DOHH2 (cell line): ENCODE results near the gene TOB2.

Experiments
- H3F3A ChIP-seq: fragments of 200-600 bp; sonication (generic), shearing (Covaris generic); 2 replicates; pipeline ENCODE4 v1.6.0; 2016; ENCODE audit warnings: antibody characterized with exemption, mild to moderate bottlenecking; ENCODE audit not compliant: control insufficient read depth, insufficient read depth
- H3K27ac ChIP-seq: fragments of 200-600 bp; sonication (generic); 2 replicates; pipeline ENCODE4 v1.5.1; 2014; ENCODE audit warnings: low read depth, mild to moderate bottlenecking, low read length, moderate library complexity
- H3K27me3 ChIP-seq: fragments of 200-600 bp; sonication (generic); 2 replicates; pipeline ENCODE4 v1.6.1; 2014; ENCODE audit warnings: mild to moderate bottlenecking, low read length, mixed read lengths; ENCODE audit not compliant: control insufficient read depth
- H3K36me3 ChIP-seq: fragments of 200-600 bp; sonication (generic); 2 replicates; pipeline ENCODE4 v1.6.1; 2014; ENCODE audit warnings: mild to moderate bottlenecking, low read length, moderate library complexity, mixed read lengths; ENCODE audit not compliant: control insufficient read depth
- H3K4me1 ChIP-seq: fragments of 200-600 bp; sonication (generic); 2 replicates; pipeline ENCODE4 v1.6.1; 2014; ENCODE audit warnings: mild to moderate bottlenecking, low read length, mixed read lengths; ENCODE audit not compliant: control insufficient read depth
- H3K4me2 ChIP-seq: fragments of 200-600 bp; sonication (generic); 2 replicates; pipeline ENCODE4 v1.6.0; 2014; ENCODE audit warnings: mild to moderate bottlenecking, low read length, moderate library complexity
- H3K4me3 ChIP-seq: fragments of 200-600 bp; sonication (generic); 2 replicates; pipeline ENCODE4 v1.5.1; 2014; ENCODE audit warnings: mild to moderate bottlenecking, low read length, mixed read lengths
- H3K79me2 ChIP-seq: fragments of 200-600 bp; sonication (generic); 2 replicates; pipeline ENCODE4 v1.6.1; 2014; ENCODE audit warnings: mild to moderate bottlenecking, low read length, mixed read lengths; ENCODE audit not compliant: control insufficient read depth
- H3K9me2 ChIP-seq: fragments of 200-600 bp; sonication (generic); replicated peaks from 2 replicates; pipeline ENCODE4 v1.6.1; 2014; ENCODE audit warnings: mild to moderate bottlenecking, low read length, mixed read lengths; ENCODE audit not compliant: control insufficient read depth
- H3K9me3 ChIP-seq: fragments of 200-600 bp; sonication (generic); 2 replicates; pipeline ENCODE4 v1.6.1; 2014; ENCODE audit warnings: antibody characterized with exemption, low read length, mixed read lengths; ENCODE audit not compliant: control insufficient read depth, insufficient read depth
- H4K20me1 ChIP-seq: fragments of 200-600 bp; sonication (generic); 2 replicates; pipeline ENCODE4 v1.6.0; 2014; ENCODE audit warnings: low read depth, mild to moderate bottlenecking, antibody characterized with exemption, low read length, moderate library complexity; ENCODE audit not compliant: control insufficient read depth, insufficient read depth
- EZH2phosphoT487 ChIP-seq: fragments of 200-600 bp; sonication (generic); IDR thresholded peaks from 2 replicates; pipeline ENCODE4 v1.6.1; 2017; ENCODE audit warnings: borderline replicate concordance, mild to moderate bottlenecking, antibody characterized with exemption, low read length, moderate library complexity, mixed read lengths
- TF ChIP-seq, protein P1 (sequence below): fragments of 200-600 bp; sonication (generic); IDR thresholded peaks from one replicate; pipeline ENCODE4 v1.5.1; 2014; ENCODE audit warnings: antibody characterized with exemption, mild to moderate bottlenecking, low read depth, low read length; ENCODE audit not compliant: poor library complexity, severe bottlenecking

Gene TOB2

DNA sequence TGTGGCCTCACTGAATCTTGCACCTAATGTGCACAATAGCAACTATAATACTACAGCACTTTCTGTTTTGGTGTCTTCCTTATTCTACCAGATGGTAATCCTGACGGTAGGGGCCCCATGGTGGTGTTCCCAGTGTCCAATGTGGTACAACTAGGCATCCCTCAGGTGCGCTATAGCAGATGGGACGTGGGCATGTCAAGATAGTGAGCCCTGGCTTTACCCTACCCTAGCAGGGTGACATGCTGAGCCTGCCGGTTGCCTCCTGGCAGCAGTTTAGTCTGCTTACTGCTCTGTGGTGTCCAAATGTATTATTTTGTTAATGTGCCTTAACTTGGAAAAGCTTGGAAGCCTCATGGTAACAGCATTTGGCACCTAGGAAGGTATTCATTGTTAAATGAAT, 41.5 kb upstream of the TOB2 start:
- Histone ChIP-seq H3K4me1 (no peaks in the 10 kb centered on the region), H3K36me3 (peaks cover 9% of the 10 kb centered on the region; the same call in 1 of the 2 replicates), H3K9me3 (no peaks in the 10 kb centered on the region), H3K9me2 (no peaks in the 10 kb centered on the region), H3K27ac (no peak overlapping the region), H3K4me3 (no peak overlapping the region), H3K27me3 (no peaks in the 10 kb centered on the region), H3F3A (no peaks in the 10 kb centered on the region), H4K20me1 (no peaks in the 10 kb centered on the region; the same call in 1 of the 2 replicates), H3K4me2 (no peak overlapping the region), H3K79me2 (peaks cover 95% of the 10 kb centered on the region)
- no peak for TF ChIP-seq EZH2phosphoT487
- TF ChIP-seq, protein P1, sequence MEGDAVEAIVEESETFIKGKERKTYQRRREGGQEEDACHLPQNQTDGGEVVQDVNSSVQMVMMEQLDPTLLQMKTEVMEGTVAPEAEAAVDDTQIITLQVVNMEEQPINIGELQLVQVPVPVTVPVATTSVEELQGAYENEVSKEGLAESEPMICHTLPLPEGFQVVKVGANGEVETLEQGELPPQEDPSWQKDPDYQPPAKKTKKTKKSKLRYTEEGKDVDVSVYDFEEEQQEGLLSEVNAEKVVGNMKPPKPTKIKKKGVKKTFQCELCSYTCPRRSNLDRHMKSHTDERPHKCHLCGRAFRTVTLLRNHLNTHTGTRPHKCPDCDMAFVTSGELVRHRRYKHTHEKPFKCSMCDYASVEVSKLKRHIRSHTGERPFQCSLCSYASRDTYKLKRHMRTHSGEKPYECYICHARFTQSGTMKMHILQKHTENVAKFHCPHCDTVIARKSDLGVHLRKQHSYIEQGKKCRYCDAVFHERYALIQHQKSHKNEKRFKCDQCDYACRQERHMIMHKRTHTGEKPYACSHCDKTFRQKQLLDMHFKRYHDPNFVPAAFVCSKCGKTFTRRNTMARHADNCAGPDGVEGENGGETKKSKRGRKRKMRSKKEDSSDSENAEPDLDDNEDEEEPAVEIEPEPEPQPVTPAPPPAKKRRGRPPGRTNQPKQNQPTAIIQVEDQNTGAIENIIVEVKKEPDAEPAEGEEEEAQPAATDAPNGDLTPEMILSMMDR, result no peak

DNA sequence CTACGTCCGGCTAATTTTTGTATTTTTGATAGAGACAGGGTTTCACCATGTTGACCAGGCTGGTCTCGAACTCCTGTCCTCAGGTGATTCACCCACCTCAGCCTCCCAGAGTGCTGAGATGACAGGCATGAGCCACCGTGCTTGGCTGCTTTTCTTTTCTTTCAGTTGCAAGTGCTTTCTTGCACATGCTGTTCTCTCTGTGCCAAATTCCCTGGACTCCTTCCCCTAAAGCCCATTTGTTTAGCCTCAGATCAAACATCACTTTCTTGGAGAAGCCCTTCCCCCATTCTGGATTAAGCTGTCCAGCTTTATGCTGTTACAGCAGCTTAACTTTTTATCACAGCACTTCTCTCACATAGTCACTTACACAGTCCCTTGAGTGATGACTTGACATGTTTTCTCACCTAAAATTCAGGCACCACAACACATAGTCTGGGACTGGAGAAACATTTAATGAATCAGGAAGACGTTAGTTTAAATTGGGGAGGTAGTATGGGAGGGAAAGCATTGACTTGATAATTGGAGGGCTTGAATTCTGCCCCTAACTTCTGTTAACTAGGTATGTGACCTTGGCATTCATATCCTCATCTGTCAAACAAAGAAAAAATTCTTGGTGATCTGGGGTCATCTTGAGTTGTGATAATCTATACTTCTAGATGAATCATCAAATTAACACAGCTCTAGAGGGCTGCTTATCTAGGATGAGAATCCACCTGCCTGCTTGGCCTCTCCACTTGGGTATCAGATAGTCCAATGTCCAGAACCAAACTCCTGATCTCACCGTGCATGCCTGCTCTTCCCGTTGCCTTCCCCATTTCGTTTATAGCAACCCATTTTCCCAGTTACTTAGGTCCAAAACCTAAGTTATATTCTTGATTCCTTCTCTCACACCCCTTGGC, 40.7 kb upstream of the TOB2 start:
- no peaks in the 10 kb centered on the region for H3F3A ChIP-seq
- H3K36me3 ChIP-seq, result peaks cover 13% of the 10 kb centered on the region
- no peak overlapping the region for H3K4me3 ChIP-seq
- H3K9me3 ChIP-seq, result no peaks in the 10 kb centered on the region
- peaks cover 5% of the 10 kb centered on the region for H3K4me1 ChIP-seq
- H3K27ac ChIP-seq, result no peak overlapping the region
- H3K9me2 ChIP-seq, result no peaks in the 10 kb centered on the region
- no peak for TF ChIP-seq EZH2phosphoT487
- TF ChIP-seq, protein P1, result no peak
- H3K79me2 ChIP-seq, result peaks cover 95% of the 10 kb centered on the region
- no peak overlapping the region for H3K4me2 ChIP-seq
- peaks cover 5% of the 10 kb centered on the region for H4K20me1 ChIP-seq
- no peaks in the 10 kb centered on the region for H3K27me3 ChIP-seq

- no peaks in the 10 kb centered on the region for H3K27me3 ChIP-seq
- H3K79me2 ChIP-seq, result peaks cover 95% of the 10 kb centered on the region
- no peaks in the 10 kb centered on the region for H3K9me3 ChIP-seq
- no peaks in the 10 kb centered on the region for H3K9me2 ChIP-seq
- H3K4me3 ChIP-seq, result no peak overlapping the region
- no peak overlapping the region for H3K4me2 ChIP-seq
- H3F3A ChIP-seq, result no peaks in the 10 kb centered on the region
- no peak overlapping the region for H3K27ac ChIP-seq
- TF ChIP-seq, protein P1, result no peak
- TF ChIP-seq EZH2phosphoT487, result no peak
- peaks cover 8% of the 10 kb centered on the region for H4K20me1 ChIP-seq
- peaks cover 28% of the 10 kb centered on the region for H3K36me3 ChIP-seq
- peaks cover 28% of the 10 kb centered on the region for H3K4me1 ChIP-seq
Measured at GRCh38 chr22:41485033-41485432, 38.4 kb upstream of the TOB2 start.
